Vagina (tissue), 2 donors: ENCODE data around the gene RPH3AL.

Experiments
- POLR2AphosphoS5 ChIP-seq, 2 donors: sonication (generic); formaldehyde crosslinking; IDR thresholded peaks; one replicate each; pipeline ENCODE4 v1.9.0; 2017; ENCODE audit warnings: antibody characterized with exemption in 2 of 2, mild to moderate bottlenecking in 2 of 2, low read depth in 1 of 2; ENCODE audit not compliant: insufficient read depth in 1 of 2
- TF ChIP-seq, protein P1 (sequence below), 3 experiments: fragments of 450-650 bp in 2 of 3; fragments of 200-600 bp in 1 of 3; sonication (generic) in 1 of 3; IDR thresholded peaks; one replicate each; pipeline ENCODE4 v1.5.1; 2017 to 2019; ENCODE audit warnings: antibody characterized with exemption in 3 of 3, mild to moderate bottlenecking in 2 of 3, moderate library complexity in 2 of 3

DNA sequence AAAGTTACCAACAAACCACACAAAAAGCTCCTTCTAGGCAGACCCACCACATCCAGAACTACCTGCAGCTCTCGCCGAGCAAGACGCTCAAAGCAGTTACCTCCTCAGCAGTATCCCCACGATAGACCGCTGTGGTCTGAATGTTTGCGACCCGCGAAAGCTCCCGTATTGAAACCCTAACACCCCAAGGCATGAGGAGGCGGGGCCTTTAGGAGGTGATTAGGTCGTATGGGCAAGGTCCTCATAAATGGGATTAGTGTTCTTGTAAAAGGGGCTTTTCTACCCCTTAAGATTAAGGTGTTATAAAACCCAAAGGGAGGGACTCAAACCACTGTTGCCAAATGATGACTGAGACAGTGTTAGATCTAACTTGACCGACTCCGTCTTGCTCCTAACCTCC, 19.0 kb upstream of the RPH3AL start:
- TF ChIP-seq, protein P1, sequence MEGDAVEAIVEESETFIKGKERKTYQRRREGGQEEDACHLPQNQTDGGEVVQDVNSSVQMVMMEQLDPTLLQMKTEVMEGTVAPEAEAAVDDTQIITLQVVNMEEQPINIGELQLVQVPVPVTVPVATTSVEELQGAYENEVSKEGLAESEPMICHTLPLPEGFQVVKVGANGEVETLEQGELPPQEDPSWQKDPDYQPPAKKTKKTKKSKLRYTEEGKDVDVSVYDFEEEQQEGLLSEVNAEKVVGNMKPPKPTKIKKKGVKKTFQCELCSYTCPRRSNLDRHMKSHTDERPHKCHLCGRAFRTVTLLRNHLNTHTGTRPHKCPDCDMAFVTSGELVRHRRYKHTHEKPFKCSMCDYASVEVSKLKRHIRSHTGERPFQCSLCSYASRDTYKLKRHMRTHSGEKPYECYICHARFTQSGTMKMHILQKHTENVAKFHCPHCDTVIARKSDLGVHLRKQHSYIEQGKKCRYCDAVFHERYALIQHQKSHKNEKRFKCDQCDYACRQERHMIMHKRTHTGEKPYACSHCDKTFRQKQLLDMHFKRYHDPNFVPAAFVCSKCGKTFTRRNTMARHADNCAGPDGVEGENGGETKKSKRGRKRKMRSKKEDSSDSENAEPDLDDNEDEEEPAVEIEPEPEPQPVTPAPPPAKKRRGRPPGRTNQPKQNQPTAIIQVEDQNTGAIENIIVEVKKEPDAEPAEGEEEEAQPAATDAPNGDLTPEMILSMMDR (IDR thresholded peaks at IDR 0.05) = no peak
- TF ChIP-seq POLR2AphosphoS5 (IDR thresholded peaks at IDR 0.05; ENCODE audit: insufficient read depth in 1 of 2, low read depth in 1 of 2) = no peak
